Heart left ventricle (tissue), 13 donors: ENCODE results near the gene EVX2.

ENCODE experiments used
- CTCF ChIP-seq, 12 donors: fragments of 200-600 bp; sonication (generic) in 4 of 12; IDR thresholded peaks; one replicate each; pipeline versions ENCODE4 v1.5.0 to v1.8.0; 2018 to 2022; ENCODE audit warnings: antibody characterized with exemption in 12 of 12, mild to moderate bottlenecking in 5 of 12
- POLR2A ChIP-seq, 2 donors: fragments of 450-650 bp; IDR thresholded peaks; one replicate each; pipeline ENCODE4 v1.6.1; 2017; ENCODE audit warnings: antibody characterized with exemption in 2 of 2, mild to moderate bottlenecking in 2 of 2, moderate library complexity in 2 of 2
- donor health status: ischemic (EF 13 %, LVEDD 7.1; RV severe dilation, severe dysfunction).
- donor health status: DM: no; HTN: yes; CAD: no.
- donor health status: DM: no; HTN: no; CAD: no.
- donor health status: ischemic (EF 25% LVEDD 6.9; RV normal size, moderate dysfunction).
- donor health status: ischemic (EF 25% LVEDD 5.7; RV mildly dilated, moderate dysfunction).
- donor health status: ischemic (EF 35%, LVEDD 5.7; RV mildly dilated, moderate dysfunction).
- donor health status: nonischemic (EF 11% LVEDD 7.7; RV severe dilation, severe dysfunction).
- donor health status: DM: yes; HTN: yes; CAD: no.
- donor health status: PGD.
- donor health status: ischemic (EF 29% LVEDD 5.4; RV normal size, mild dysfunction).
- donor health status: nonischemic (EF 23%, LVEDD 6.1; RV moderate dilation, normal function).

GRCh38 chr2:176084611-176085119 is 903 bp upstream of the EVX2 start:
- no peak for TF ChIP-seq CTCF (IDR thresholded peaks at IDR 0.05)
- no peak for TF ChIP-seq POLR2A (IDR thresholded peaks at IDR 0.05)
